GM12874 (cell line): ENCODE data around the gene CHP1.

Source experiments
- CTCF ChIP-seq: IDR thresholded peaks from 2 replicates; pipeline ENCODE4 v1.5.1; 2011; ENCODE audit warnings: low read depth, mild to moderate bottlenecking, control low read depth, low read length, moderate library complexity; ENCODE audit not compliant: insufficient read depth

CHP1 gene

GRCh38 chr15:41258750-41259471 is 27.8 kb downstream of the CHP1 start:
- TF ChIP-seq CTCF = no peak

GRCh38 chr15:41259546-41260189 is 28.6 kb downstream of the CHP1 start:
- TF ChIP-seq CTCF = no peak

GRCh38 chr15:41262571-41262970 is 31.5 kb downstream of the CHP1 start:
- TF ChIP-seq CTCF = no peak

GRCh38 chr15:41263891-41264351 is 32.9 kb downstream of the CHP1 start:
- no peak for TF ChIP-seq CTCF

- no peak for TF ChIP-seq CTCF
Observed at GRCh38 chr15:41269887-41270286, 38.8 kb downstream of the CHP1 start.

- TF ChIP-seq CTCF = no peak
Observed at GRCh38 chr15:41276831-41277230, 45.8 kb downstream of the CHP1 start.

- no peak for TF ChIP-seq CTCF
Observed at GRCh38 chr15:41278319-41278718, 47.3 kb downstream of the CHP1 start.
